ENCODE data around the gene SLITRK1.

GRCh38 chr13:83881140-83881684 is 1.1 kb downstream of the SLITRK1 start:
- no peak for TF ChIP-seq CEBPB (IDR thresholded peaks at IDR 0.05)
- no peak for TF ChIP-seq RAD21 (IDR thresholded peaks at IDR 0.05; ENCODE audit: low read depth)
- TF ChIP-seq TCF12 (IDR thresholded peaks at IDR 0.05; ENCODE audit: low read depth) = no peak
- no peak for TF ChIP-seq EP300 (IDR thresholded peaks at IDR 0.05; ENCODE audit: borderline replicate concordance)
- TF ChIP-seq TEAD4 (IDR thresholded peaks at IDR 0.05) = no peak
- TF ChIP-seq FOXM1 (IDR thresholded peaks at IDR 0.05; ENCODE audit: borderline replicate concordance, low read depth) = no peak
- TF ChIP-seq, protein P1, sequence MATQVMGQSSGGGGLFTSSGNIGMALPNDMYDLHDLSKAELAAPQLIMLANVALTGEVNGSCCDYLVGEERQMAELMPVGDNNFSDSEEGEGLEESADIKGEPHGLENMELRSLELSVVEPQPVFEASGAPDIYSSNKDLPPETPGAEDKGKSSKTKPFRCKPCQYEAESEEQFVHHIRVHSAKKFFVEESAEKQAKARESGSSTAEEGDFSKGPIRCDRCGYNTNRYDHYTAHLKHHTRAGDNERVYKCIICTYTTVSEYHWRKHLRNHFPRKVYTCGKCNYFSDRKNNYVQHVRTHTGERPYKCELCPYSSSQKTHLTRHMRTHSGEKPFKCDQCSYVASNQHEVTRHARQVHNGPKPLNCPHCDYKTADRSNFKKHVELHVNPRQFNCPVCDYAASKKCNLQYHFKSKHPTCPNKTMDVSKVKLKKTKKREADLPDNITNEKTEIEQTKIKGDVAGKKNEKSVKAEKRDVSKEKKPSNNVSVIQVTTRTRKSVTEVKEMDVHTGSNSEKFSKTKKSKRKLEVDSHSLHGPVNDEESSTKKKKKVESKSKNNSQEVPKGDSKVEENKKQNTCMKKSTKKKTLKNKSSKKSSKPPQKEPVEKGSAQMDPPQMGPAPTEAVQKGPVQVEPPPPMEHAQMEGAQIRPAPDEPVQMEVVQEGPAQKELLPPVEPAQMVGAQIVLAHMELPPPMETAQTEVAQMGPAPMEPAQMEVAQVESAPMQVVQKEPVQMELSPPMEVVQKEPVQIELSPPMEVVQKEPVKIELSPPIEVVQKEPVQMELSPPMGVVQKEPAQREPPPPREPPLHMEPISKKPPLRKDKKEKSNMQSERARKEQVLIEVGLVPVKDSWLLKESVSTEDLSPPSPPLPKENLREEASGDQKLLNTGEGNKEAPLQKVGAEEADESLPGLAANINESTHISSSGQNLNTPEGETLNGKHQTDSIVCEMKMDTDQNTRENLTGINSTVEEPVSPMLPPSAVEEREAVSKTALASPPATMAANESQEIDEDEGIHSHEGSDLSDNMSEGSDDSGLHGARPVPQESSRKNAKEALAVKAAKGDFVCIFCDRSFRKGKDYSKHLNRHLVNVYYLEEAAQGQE (IDR thresholded peaks at IDR 0.05; ENCODE audit: low read depth) = no peak
- TF ChIP-seq TAF1 (IDR thresholded peaks at IDR 0.05; ENCODE audit: low read depth) = no peak
- TF ChIP-seq NFIC (IDR thresholded peaks at IDR 0.05) = no peak
- TF ChIP-seq, protein P2, sequence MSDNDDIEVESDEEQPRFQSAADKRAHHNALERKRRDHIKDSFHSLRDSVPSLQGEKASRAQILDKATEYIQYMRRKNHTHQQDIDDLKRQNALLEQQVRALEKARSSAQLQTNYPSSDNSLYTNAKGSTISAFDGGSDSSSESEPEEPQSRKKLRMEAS (IDR thresholded peaks at IDR 0.05) = no peak
- TF ChIP-seq YY1 (IDR thresholded peaks at IDR 0.05; ENCODE audit: low read depth) = no peak
- TF ChIP-seq USF1 (IDR thresholded peaks at IDR 0.05) = no peak
